ENCODE data around the gene GEN1.

The GEN1 gene

DNA sequence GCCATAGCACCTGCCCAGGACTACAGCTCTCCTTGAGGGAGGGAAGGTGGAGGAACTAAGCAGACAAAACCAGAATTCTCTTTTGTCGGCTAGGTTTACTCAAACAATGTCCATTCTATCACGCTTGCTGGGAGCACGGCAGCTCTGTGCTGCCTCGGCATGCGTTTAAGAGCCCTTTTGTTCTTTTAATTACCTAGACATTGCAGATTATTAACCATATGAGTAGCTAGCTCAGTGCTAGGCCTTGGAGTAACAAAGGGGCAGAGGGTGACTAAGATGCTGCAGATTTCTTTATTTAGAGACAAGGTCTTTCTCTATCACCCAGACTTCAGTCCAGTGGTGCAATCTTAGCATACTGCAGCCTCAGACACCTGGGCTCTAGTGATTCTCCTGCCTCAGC, 73.4 kb downstream of the GEN1 start:
- no peaks in the 10 kb centered on the region for H3K4me1 ChIP-seq (ENCODE audit: control insufficient read depth, insufficient read depth, low read length)
- no CpG with 5 or more reads among the region's 5 CpGs for WGBS (ENCODE audit: insufficient coverage, insufficient read length)
- no peak for DNase-seq (ENCODE audit: low read depth, low spot score)

DNA sequence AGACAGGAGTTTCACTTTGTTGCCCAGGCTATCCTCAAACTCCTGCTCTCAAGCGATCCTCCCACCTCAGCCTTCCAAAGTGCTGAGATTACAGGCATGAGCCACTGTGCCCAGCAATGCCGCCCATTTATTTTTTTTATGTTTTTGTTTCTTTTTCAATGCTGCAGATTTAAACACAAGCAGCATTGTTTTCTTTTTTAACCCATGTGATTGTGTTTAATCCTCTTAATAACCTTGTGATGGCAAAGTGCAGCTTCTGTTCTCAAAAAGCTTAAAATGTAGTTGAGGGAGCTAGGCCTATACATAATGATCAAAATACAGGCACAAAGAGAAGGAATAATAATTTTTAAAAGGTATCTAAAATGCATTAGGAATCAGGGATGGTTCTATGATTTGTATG, 73.8 kb downstream of the GEN1 start:
- no peak for DNase-seq (ENCODE audit: low read depth, low spot score)
- H3K4me3 ChIP-seq (ENCODE audit: low read length) = no peak overlapping the region
- H3K27me3 ChIP-seq (ENCODE audit: control insufficient read depth, insufficient read depth, low read length) = peaks cover 8% of the 10 kb centered on the region; the same call in 1 of the 2 replicates
- WGBS (ENCODE audit: insufficient coverage, insufficient read length) = no CpG with 5 or more reads among the region's 2 CpGs
- no peaks in the 10 kb centered on the region for H3K36me3 ChIP-seq (ENCODE audit: control insufficient read depth, insufficient read depth, low read length)
- no peaks in the 10 kb centered on the region for H3K4me1 ChIP-seq (ENCODE audit: control insufficient read depth, insufficient read depth, low read length)
- no peak overlapping the region for H3K27ac ChIP-seq (ENCODE audit: low read length)
- H3K9me3 ChIP-seq (ENCODE audit: control insufficient read depth, insufficient read depth, low read length) = no peaks in the 10 kb centered on the region

More for the DNA sequence above, 73.4 kb downstream of the GEN1 start:
- peaks cover 8% of the 10 kb centered on the region; the same call in 1 of the 2 replicates for H3K27me3 ChIP-seq (ENCODE audit: control insufficient read depth, insufficient read depth, low read length)
- no peak overlapping the region for H3K27ac ChIP-seq (ENCODE audit: low read length)
- no peaks in the 10 kb centered on the region for H3K36me3 ChIP-seq (ENCODE audit: control insufficient read depth, insufficient read depth, low read length)
- no peak overlapping the region for H3K4me3 ChIP-seq (ENCODE audit: low read length)
- no peaks in the 10 kb centered on the region for H3K9me3 ChIP-seq (ENCODE audit: control insufficient read depth, insufficient read depth, low read length)

DNA sequence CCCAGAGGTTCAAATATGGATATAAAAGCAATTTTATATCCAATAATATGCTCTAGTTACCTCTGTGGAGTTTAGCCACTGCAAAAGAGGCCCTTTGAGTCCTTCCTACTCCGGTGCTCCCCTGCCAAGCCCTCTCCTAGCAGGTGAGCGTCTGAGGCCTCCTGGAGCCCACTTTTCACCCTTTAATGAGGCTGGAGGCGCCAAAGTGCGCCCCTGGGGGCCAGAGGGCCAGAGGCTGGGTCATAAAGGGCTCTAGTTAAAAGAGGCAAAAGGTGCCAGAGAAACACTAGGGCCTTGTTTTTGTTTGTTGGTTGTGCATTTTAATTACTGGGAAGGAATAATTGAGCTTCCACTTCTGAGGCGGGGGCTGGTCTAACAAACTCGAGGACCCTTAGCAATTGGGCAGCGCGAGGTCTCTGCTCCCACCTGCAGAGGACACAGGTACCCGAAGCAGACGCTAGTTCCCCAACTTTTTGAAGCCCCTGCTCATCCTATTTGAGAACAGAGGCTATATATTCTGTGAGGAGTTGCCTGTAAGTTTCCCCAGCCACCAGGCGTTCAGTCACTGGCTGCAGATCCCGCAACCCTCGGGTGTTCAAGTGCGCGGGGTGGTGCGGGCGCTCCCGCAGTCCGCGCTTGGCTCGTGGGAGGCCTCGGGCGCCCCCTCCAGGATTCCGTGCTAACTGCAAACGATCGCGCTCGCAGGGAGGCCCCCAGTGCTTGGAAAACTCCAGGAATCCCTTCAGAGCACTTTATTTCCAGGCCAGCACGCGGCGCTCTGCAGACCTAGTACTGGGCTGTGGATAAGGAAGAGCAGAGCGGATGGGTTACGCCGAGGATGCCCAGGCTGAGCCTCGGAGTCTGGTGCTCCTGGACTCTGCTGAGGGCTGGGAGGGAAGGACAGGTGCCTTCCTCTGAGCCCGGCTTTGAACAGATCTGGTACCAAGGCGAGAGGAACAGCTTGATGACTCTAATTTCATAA, 76.4 kb downstream of the GEN1 start:
- Histone ChIP-seq H3K27me3 (ENCODE audit: control insufficient read depth, insufficient read depth, low read length) (peaks cover 8% of the 10 kb centered on the region; the same call in 1 of the 2 replicates), H3K27ac (ENCODE audit: low read length) (no peak overlapping the region), H3K4me3 (ENCODE audit: low read length) (peak overlapping the region; percentile 7; the same call in 1 of the 2 replicates), H3K4me1 (ENCODE audit: control insufficient read depth, insufficient read depth, low read length) (no peaks in the 10 kb centered on the region), H3K36me3 (ENCODE audit: control insufficient read depth, insufficient read depth, low read length) (no peaks in the 10 kb centered on the region), H3K9me3 (ENCODE audit: control insufficient read depth, insufficient read depth, low read length) (no peaks in the 10 kb centered on the region)
- peak; percentile 85 for DNase-seq (ENCODE audit: low read depth, low spot score)
- WGBS (ENCODE audit: insufficient coverage, insufficient read length) = no CpG with 5 or more reads among the region's 37 CpGs

DNA sequence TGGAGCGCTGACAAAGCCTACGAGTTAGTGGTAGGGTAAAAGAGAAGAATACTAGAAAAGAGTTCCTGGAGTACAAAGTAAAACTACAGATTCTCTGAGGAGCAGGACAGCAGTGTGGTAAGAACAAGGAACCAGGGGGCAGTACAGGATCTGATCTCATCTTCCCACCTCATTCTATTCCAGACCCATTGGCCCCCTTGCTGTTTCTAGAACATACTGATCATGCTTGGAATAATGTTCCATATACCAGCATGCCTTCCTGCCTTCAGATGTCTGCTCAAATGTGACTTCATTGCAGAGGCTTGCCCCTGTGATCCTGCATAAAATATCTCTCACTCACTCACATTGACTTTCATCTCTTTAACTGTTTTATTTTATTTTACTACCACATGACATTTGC, 81.6 kb downstream of the GEN1 start:
- WGBS (ENCODE audit: insufficient coverage, insufficient read length) = no CpG with 5 or more reads among the region's 2 CpGs
- Histone ChIP-seq H3K4me3 (ENCODE audit: low read length) (no peak overlapping the region), H3K27ac (ENCODE audit: low read length) (no peak overlapping the region), H3K9me3 (ENCODE audit: control insufficient read depth, insufficient read depth, low read length) (no peaks in the 10 kb centered on the region), H3K4me1 (ENCODE audit: control insufficient read depth, insufficient read depth, low read length) (no peaks in the 10 kb centered on the region), H3K27me3 (ENCODE audit: control insufficient read depth, insufficient read depth, low read length) (no peaks in the 10 kb centered on the region; the same call in 1 of the 2 replicates), H3K36me3 (ENCODE audit: control insufficient read depth, insufficient read depth, low read length) (no peaks in the 10 kb centered on the region)
- DNase-seq (ENCODE audit: low read depth, low spot score) = no peak
